ENCODE measurements around the gene NOS1AP. TPM values are rescaled to one million over a fixed set of nuclear protein-coding genes. Genes with fewer than 3 reads are reported as not detected.

Gene NOS1AP
- total and polyA plus RNA-seq, 8 donors = 2.2 to 6.2 (median 3.3) TPM

DNA sequence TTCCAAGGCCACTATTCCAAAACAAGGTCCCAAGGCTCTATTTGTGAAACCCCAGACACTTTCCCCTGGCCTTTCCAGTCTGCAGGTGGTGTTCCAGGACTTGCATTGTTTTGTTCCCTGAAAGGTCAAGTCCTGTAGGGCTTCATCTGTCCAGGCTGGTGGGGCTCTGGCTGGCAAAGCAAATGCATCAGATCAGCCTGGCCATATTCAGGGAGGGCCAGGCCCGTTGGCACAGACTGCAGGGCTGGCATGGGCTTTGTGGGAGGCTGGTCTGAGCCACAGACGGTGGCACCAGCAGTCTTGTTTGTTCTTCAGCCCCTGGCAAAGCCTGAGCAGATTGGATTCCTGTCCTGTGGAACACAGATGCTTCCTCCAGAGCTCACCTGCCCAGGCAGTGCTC, 214.2 kb downstream of the NOS1AP start:
- H3K9me3 ChIP-seq = no peaks in the 10 kb centered on the region
- TF ChIP-seq, protein P1, sequence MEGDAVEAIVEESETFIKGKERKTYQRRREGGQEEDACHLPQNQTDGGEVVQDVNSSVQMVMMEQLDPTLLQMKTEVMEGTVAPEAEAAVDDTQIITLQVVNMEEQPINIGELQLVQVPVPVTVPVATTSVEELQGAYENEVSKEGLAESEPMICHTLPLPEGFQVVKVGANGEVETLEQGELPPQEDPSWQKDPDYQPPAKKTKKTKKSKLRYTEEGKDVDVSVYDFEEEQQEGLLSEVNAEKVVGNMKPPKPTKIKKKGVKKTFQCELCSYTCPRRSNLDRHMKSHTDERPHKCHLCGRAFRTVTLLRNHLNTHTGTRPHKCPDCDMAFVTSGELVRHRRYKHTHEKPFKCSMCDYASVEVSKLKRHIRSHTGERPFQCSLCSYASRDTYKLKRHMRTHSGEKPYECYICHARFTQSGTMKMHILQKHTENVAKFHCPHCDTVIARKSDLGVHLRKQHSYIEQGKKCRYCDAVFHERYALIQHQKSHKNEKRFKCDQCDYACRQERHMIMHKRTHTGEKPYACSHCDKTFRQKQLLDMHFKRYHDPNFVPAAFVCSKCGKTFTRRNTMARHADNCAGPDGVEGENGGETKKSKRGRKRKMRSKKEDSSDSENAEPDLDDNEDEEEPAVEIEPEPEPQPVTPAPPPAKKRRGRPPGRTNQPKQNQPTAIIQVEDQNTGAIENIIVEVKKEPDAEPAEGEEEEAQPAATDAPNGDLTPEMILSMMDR (IDR thresholded peaks at IDR 0.05) = no peak
- H3K27me3 ChIP-seq = no peaks in the 10 kb centered on the region
- H3K4me3 ChIP-seq = no peak overlapping the region
- peaks cover 0 to 3% of the 10 kb centered on the region in 2 donors for H3K4me1 ChIP-seq
- intact Hi-C loops (cut with DNase I) = no loop called here
- DNase-seq (no peak), ATAC-seq (no peak)
- H3K27ac ChIP-seq = no peak overlapping the region
- no peaks in the 10 kb centered on the region for H3K36me3 ChIP-seq

DNA sequence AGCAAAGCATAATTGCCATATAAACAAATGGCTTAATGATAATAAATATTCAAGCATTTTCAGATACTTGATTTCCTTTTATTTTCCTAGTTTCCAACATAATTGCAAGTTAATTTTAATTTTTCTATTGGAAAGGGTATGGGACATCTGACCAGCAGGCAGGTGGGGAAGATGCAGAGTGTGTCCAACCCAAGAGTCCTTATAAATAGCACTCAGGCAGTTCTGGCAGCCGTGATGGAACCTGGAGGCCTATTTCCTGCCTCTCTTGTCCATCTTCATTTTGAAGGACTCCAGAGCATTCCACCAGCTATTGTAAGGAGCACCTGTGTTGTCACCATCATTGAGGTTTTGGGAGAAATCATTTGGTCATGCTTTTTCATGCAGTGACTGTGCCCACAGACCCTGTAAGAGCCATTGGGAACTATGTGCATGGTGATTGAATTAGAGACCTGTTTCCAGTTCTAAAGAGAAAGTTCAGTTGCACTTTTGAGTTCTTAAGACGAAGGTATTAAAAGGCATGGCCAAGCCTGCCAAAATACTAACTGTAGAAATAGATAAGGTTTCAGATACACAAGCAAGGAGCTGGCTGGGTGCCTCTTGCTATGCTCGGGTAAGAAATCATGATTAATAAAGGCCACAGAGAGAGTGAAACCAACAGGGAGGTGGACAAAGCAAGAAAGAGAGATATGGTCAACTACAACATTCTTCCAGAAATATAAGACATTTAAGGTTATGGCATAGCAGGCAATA, 214.9 kb downstream of the NOS1AP start:
- ATAC-seq = no peak
- Histone ChIP-seq H3K27ac (peak overlapping the region in 1 of 2 donors; percentile 42), H3K36me3 (no peaks in the 10 kb centered on the region), H3K27me3 (no peaks in the 10 kb centered on the region), H3K9me3 (no peaks in the 10 kb centered on the region), H3K4me3 (no peak overlapping the region), H3K4me1 (peaks cover 0 to 3% of the 10 kb centered on the region in 2 donors)
- TF ChIP-seq, protein P1 (IDR thresholded peaks at IDR 0.05) = no peak
- intact Hi-C loops (cut with DNase I) = no loop called here
- no peak for DNase-seq

DNA sequence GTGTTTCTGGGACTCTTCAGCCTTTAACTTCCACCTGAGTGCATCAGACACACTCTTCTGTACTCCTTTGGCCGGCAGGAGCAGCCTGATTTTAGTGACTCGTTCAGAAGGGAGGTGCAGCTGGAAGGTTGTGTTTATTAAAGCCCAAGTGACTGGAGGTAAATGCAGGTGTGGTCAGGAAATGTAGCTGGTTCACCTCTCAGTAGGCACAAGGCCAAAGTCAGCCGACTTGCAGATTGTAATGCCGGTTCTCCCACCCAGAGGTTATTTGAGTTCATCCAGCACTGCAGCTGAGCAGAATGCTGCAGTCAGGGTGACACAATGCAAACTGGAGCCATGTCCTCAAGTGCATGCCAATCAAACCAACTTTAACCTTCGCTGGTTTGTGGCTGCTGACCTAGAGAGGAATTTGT, 215.7 kb downstream of the NOS1AP start:
- Histone ChIP-seq H3K36me3 (no peaks in the 10 kb centered on the region), H3K27me3 (no peaks in the 10 kb centered on the region), H3K27ac (peak overlapping the region in 1 of 2 donors; percentile 42), H3K9me3 (no peaks in the 10 kb centered on the region), H3K4me1 (peaks cover 0 to 3% of the 10 kb centered on the region in 2 donors), H3K4me3 (no peak overlapping the region)
- intact Hi-C loops (cut with DNase I) = no loop called here
- DNase-seq = peak in 3 of 4 donors; percentile 36 to 87 (median 72)
- ATAC-seq = peak; percentile 91
- TF ChIP-seq, protein P1 (IDR thresholded peaks at IDR 0.05) = no peak

DNA sequence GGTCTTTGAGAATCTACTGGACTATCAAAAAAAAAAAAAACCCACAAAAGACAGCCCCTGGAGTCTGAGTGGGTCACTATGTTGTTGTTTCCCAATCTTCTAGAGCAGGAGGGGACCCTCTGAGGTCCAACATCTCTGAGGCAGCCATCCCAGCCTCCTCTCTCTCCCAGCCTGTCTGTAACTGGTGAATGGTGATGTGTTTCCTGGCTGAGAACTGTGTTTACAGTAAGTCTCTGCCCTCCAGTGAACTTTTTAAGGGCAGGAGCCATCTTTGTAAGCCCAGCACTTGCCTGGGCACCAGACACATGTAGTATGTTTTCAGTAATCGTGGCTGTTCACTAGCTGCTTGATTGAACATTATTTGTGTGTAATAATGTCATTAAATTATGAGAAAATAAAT, 221.5 kb downstream of the NOS1AP start:
- Histone ChIP-seq H3K27me3 (no peaks in the 10 kb centered on the region), H3K27ac (no peak overlapping the region), H3K4me1 (no peaks in the 10 kb centered on the region), H3K9me3 (no peaks in the 10 kb centered on the region), H3K4me3 (no peak overlapping the region), H3K36me3 (no peaks in the 10 kb centered on the region)
- intact Hi-C loops (cut with DNase I) = no loop called here
- ATAC-seq (no peak), DNase-seq (no peak)
- TF ChIP-seq, protein P1 (IDR thresholded peaks at IDR 0.05) = no peak

DNA sequence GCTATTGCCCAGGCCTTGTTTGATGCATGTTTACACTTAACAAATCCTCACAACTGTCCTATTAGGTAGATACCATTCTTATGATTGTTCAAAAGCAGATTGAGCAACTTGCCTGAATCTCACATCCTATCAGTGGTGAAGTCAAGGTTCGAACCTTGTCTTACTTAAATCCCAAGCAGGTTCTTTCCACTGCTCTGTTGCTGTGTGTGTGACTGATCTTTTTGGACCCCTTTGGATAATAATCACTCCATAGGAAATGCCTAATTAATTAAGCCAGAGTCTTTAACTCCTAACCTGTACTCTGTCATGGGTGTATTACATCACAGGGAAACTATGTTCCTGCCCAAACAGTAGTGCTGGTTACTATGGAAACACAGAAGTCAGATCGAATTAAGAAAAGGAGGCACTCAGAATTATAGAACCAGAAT, 222.9 kb downstream of the NOS1AP start:
- H3K9me3 ChIP-seq = no peaks in the 10 kb centered on the region
- no peak for ATAC-seq
- H3K27ac ChIP-seq = no peak overlapping the region
- intact Hi-C loops (cut with DNase I) = no loop called here
- TF ChIP-seq, protein P1 (IDR thresholded peaks at IDR 0.05) = no peak
- DNase-seq = no peak
- H3K4me1 ChIP-seq = no peaks in the 10 kb centered on the region
- H3K27me3 ChIP-seq = no peaks in the 10 kb centered on the region
- no peak overlapping the region for H3K4me3 ChIP-seq
- no peaks in the 10 kb centered on the region for H3K36me3 ChIP-seq
